ENCODE measurements around the gene GHDC.

- TF ChIP-seq CTCF (conservative IDR thresholded peaks at IDR 0.05 in 1 of 2, IDR thresholded peaks at IDR 0.05 in 1 of 2; ENCODE audit: extremely low read depth in 1 of 2, insufficient read depth in 1 of 2, low read depth in 1 of 2, low read length in 2 of 2): no peak
- TF ChIP-seq EZH2 (IDR thresholded peaks at IDR 0.05; ENCODE audit: borderline replicate concordance, low read length): no peak
These were observed 16.6 kb downstream of the GHDC start for GRCh38 chr17:42177684-42178083.

Data from mammary epithelial cell (primary cell).